ENCODE measurements around the gene NFIC. TPM values are rescaled to one million over a fixed set of nuclear protein-coding genes. Genes with fewer than 3 reads are reported as not detected.
"Not testable (repeated sequence)": the region's sequence is repeated elsewhere in the genome, so short reads cannot be mapped to it uniquely, and the experiment has no call there.

The NFIC gene
- total RNA-seq, 4 donors from 2014 or later = 138 to 200 (median 160) TPM

GRCh38 chr19:3333662-3334061, 32.7 kb upstream of the NFIC start:
- Histone ChIP-seq H3K4me3 (no peak overlapping the region), H3K4me1 (peaks cover 0 to 38% (median 32%) of the 10 kb centered on the region in 4 donors)
- 82 to 83% methylated on average over 8 of the region's 8 CpGs for WGBS, 2 donors

GRCh38 chr19:3334749-3335430, 31.5 kb upstream of the NFIC start:
- H3K27ac ChIP-seq = peak overlapping the region; percentile 32 to 96 (median 93)
- 82 to 85% methylated on average over 8 of the region's 8 CpGs for WGBS, 2 donors
- not testable (repeated sequence) for DNase-seq (ENCODE audit: low spot score in 2 of 2); H3K4me3 ChIP-seq; H3K9me3 ChIP-seq; H3K27me3 ChIP-seq; H3K36me3 ChIP-seq
- H3K4me1 ChIP-seq = peaks cover 0 to 41% (median 34%) of the 10 kb centered on the region in 4 donors

More at GRCh38 chr19:3333662-3334061, 32.7 kb upstream of the NFIC start:
- no peaks in the 10 kb centered on the region for H3K9me3 ChIP-seq
- no peak for DNase-seq (ENCODE audit: low spot score in 2 of 2)
- no peaks in the 10 kb centered on the region for H3K36me3 ChIP-seq
- TF ChIP-seq EP300 (IDR thresholded peaks at IDR 0.05) (no peak), CTCF (IDR thresholded peaks at IDR 0.05) (no peak), POLR2A (IDR thresholded peaks at IDR 0.05) (no peak)
- H3K27me3 ChIP-seq = no peaks in the 10 kb centered on the region
- H3K27ac ChIP-seq = no peak overlapping the region

- peak in 1 of 2 donors; percentile 35 for DNase-seq (ENCODE audit: low spot score in 2 of 2)
- TF ChIP-seq CTCF (IDR thresholded peaks at IDR 0.05) (no peak), EP300 (IDR thresholded peaks at IDR 0.05) (peak in 1 of 2 donors; percentile 45)
- Histone ChIP-seq H3K9me3 (no peaks in the 10 kb centered on the region), H3K27ac (peak overlapping the region; percentile 90 to 96 (median 94)), H3K4me1 (peaks cover 0 to 41% (median 34%) of the 10 kb centered on the region in 4 donors), H3K4me3 (no peak overlapping the region), H3K36me3 (no peaks in the 10 kb centered on the region), H3K27me3 (no peaks in the 10 kb centered on the region)
- 66 to 78% methylated on average over 15 of the region's 15 CpGs for WGBS, 2 donors
These were observed 30.7 kb upstream of the NFIC start for GRCh38 chr19:3335431-3336350.

GRCh38 chr19:3336351-3336679, 30.1 kb upstream of the NFIC start:
- H3K4me3 ChIP-seq = no peak overlapping the region
- no peaks in the 10 kb centered on the region for H3K27me3 ChIP-seq
- DNase-seq (ENCODE audit: low spot score in 2 of 2) = no peak
- peaks cover 0 to 41% (median 34%) of the 10 kb centered on the region in 4 donors for H3K4me1 ChIP-seq
- WGBS, 2 donors = 48 to 62% methylated on average over 5 of the region's 5 CpGs
- peak overlapping the region; percentile 90 to 96 (median 94) for H3K27ac ChIP-seq
- no peaks in the 10 kb centered on the region for H3K36me3 ChIP-seq
- H3K9me3 ChIP-seq = no peaks in the 10 kb centered on the region
- TF ChIP-seq POLR2A (IDR thresholded peaks at IDR 0.05) (no peak), EP300 (IDR thresholded peaks at IDR 0.05) (no peak), CTCF (IDR thresholded peaks at IDR 0.05) (no peak)

- 33 to 42% methylated on average over 20 of the region's 22 CpGs for WGBS, 2 donors
- no peaks in the 10 kb centered on the region for H3K36me3 ChIP-seq
- H3K4me3 ChIP-seq = no peak overlapping the region
- H3K27ac ChIP-seq = peak overlapping the region; percentile 90 to 96 (median 94)
- H3K27me3 ChIP-seq = no peaks in the 10 kb centered on the region
- TF ChIP-seq EP300 (IDR thresholded peaks at IDR 0.05) (peak; percentile 80 to 96), POLR2A (IDR thresholded peaks at IDR 0.05) (no peak), CTCF (IDR thresholded peaks at IDR 0.05) (peak in 2 of 5 experiments; percentile 10 to 11)
- H3K4me1 ChIP-seq = peaks cover 0 to 41% (median 34%) of the 10 kb centered on the region in 4 donors
- H3K9me3 ChIP-seq = no peaks in the 10 kb centered on the region
- DNase-seq (ENCODE audit: low spot score in 2 of 2) = peak; percentile 71 to 72
These were observed 29.5 kb upstream of the NFIC start for GRCh38 chr19:3336680-3337523.

Measured in tibial nerve (tissue), 4 donors.